Neural cell (in vitro differentiated cells): Measurements from ENCODE around the gene GDAP2.

ENCODE experiments used
- EP300 ChIP-seq: fragments of 450-650 bp; conservative IDR thresholded peaks from 2 replicates; pipeline ENCODE4 v1.6.1; 2014; ENCODE audit warnings: antibody characterized with exemption, mild to moderate bottlenecking, moderate library complexity; ENCODE audit not compliant: poor library complexity, severe bottlenecking
- EZH2 ChIP-seq: fragments of 200-600, 300-800 bp; shearing (Covaris generic), sonication (generic); IDR thresholded peaks from 2 replicates; pipeline ENCODE4 v1.6.1; 2014; ENCODE audit warnings: antibody characterized with exemption, low read length, borderline replicate concordance, mild to moderate bottlenecking; ENCODE audit not compliant: insufficient read depth, poor library complexity, severe bottlenecking
- MXI1 ChIP-seq: fragments of 450-650 bp; conservative IDR thresholded peaks from 2 replicates; pipeline ENCODE4 v1.6.1; 2014; ENCODE audit warnings: antibody characterized with exemption, mild to moderate bottlenecking; ENCODE audit not compliant: poor library complexity, severe bottlenecking
- POLR2AphosphoS5 ChIP-seq: IDR thresholded peaks from 2 replicates; pipeline ENCODE4 v1.6.1; 2012
- RAD21 ChIP-seq: fragments of 450-650 bp; conservative IDR thresholded peaks from 2 replicates; pipeline ENCODE4 v1.6.1; 2014; ENCODE audit warnings: antibody characterized with exemption, mild to moderate bottlenecking, moderate library complexity
- TAF1 ChIP-seq: IDR thresholded peaks from 2 replicates; pipeline ENCODE4 v1.6.1; 2012; ENCODE audit warnings: low read depth
- TF ChIP-seq, protein P1 (sequence below): fragments of 450-650 bp; IDR thresholded peaks from 2 replicates; pipeline ENCODE4 v1.5.1; 2014; ENCODE audit warnings: antibody characterized with exemption, mild to moderate bottlenecking, moderate library complexity; ENCODE audit not compliant: poor library complexity, severe bottlenecking
- TF ChIP-seq, protein P2 (sequence below): IDR thresholded peaks from 2 replicates; pipeline ENCODE4 v1.6.1; 2012; ENCODE audit warnings: borderline replicate concordance

DNA sequence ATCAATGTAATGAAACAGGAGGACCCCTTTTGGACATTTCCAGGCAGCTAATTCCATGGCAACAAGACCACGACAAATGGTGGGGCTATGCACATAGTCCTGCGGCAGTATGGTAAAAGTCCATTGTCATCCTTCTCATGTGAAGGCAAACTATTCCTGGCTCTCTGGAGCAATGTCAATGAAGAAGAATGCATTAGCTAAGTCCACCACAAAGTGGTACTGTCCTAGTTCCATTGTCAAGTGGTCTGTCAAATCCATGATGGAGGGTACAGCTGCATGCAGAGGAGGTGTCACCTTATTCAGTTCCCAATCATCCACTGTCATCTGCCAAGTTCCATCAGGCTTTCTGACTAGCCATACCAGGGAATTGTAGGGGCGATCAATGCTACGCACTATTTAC is 110.1 kb downstream of the GDAP2 start:
- TF ChIP-seq, protein P1, sequence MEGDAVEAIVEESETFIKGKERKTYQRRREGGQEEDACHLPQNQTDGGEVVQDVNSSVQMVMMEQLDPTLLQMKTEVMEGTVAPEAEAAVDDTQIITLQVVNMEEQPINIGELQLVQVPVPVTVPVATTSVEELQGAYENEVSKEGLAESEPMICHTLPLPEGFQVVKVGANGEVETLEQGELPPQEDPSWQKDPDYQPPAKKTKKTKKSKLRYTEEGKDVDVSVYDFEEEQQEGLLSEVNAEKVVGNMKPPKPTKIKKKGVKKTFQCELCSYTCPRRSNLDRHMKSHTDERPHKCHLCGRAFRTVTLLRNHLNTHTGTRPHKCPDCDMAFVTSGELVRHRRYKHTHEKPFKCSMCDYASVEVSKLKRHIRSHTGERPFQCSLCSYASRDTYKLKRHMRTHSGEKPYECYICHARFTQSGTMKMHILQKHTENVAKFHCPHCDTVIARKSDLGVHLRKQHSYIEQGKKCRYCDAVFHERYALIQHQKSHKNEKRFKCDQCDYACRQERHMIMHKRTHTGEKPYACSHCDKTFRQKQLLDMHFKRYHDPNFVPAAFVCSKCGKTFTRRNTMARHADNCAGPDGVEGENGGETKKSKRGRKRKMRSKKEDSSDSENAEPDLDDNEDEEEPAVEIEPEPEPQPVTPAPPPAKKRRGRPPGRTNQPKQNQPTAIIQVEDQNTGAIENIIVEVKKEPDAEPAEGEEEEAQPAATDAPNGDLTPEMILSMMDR: no peak
- no peak for TF ChIP-seq POLR2AphosphoS5
- TF ChIP-seq EP300: no peak
- TF ChIP-seq EZH2: no peak
- TF ChIP-seq RAD21: no peak
- no peak for TF ChIP-seq MXI1
- no peak for TF ChIP-seq TAF1
- TF ChIP-seq, protein P2, sequence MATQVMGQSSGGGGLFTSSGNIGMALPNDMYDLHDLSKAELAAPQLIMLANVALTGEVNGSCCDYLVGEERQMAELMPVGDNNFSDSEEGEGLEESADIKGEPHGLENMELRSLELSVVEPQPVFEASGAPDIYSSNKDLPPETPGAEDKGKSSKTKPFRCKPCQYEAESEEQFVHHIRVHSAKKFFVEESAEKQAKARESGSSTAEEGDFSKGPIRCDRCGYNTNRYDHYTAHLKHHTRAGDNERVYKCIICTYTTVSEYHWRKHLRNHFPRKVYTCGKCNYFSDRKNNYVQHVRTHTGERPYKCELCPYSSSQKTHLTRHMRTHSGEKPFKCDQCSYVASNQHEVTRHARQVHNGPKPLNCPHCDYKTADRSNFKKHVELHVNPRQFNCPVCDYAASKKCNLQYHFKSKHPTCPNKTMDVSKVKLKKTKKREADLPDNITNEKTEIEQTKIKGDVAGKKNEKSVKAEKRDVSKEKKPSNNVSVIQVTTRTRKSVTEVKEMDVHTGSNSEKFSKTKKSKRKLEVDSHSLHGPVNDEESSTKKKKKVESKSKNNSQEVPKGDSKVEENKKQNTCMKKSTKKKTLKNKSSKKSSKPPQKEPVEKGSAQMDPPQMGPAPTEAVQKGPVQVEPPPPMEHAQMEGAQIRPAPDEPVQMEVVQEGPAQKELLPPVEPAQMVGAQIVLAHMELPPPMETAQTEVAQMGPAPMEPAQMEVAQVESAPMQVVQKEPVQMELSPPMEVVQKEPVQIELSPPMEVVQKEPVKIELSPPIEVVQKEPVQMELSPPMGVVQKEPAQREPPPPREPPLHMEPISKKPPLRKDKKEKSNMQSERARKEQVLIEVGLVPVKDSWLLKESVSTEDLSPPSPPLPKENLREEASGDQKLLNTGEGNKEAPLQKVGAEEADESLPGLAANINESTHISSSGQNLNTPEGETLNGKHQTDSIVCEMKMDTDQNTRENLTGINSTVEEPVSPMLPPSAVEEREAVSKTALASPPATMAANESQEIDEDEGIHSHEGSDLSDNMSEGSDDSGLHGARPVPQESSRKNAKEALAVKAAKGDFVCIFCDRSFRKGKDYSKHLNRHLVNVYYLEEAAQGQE: no peak
